HepG2 (cell line): ENCODE data around the gene KRT14.

Source experiments
- CHD2 ChIP-seq: IDR thresholded peaks from 2 replicates; pipeline ENCODE4 v1.6.1; 2011; ENCODE audit warnings: low read depth, low read length, improper control_type of control experiment
- CTCF ChIP-seq: sonication (generic); formaldehyde crosslinking; IDR thresholded peaks from 2 replicates; pipeline ENCODE4 v1.5.0; 2020; ENCODE audit warnings: mild to moderate bottlenecking, missing genetic modification reagents, moderate library complexity
- MAFK ChIP-seq, 2 experiments: IDR thresholded peaks in 1 of 2; conservative IDR thresholded peaks in 1 of 2; 2 replicates each; pipeline ENCODE4 v1.6.1; 2011; ENCODE audit warnings: improper control_type of control experiment in 2 of 2, low read length in 2 of 2
- NFATC3 ChIP-seq: sonication (generic); formaldehyde crosslinking; IDR thresholded peaks from 2 replicates; pipeline ENCODE4 v1.5.1; 2020; ENCODE audit warnings: mild to moderate bottlenecking, missing genetic modification reagents
- SP1 ChIP-seq, 2 experiments: fragments of 450-650 bp in 1 of 2; sonication (generic) in 1 of 2; formaldehyde crosslinking in 1 of 2; IDR thresholded peaks; 2 replicates each; pipeline versions ENCODE4 v1.4.0 to v1.6.1; 2016 to 2020; ENCODE audit warnings: missing genetic modification reagents in 1 of 2
- TF ChIP-seq, protein P1 (sequence below): sonication (generic); formaldehyde crosslinking; IDR thresholded peaks from 2 replicates; pipeline ENCODE4 v1.4.0; 2020; ENCODE audit warnings: missing genetic modification reagents, borderline replicate concordance

GRCh38 chr17:41583137-41584127 is 3.3 kb downstream of the KRT14 start:
- TF ChIP-seq CTCF (peak; percentile 39; the same call in 1 of the 2 replicates), NFATC3 (CRISPR knock-in tag) (no peak), CHD2 (no peak), MAFK (conservative IDR thresholded peaks at IDR 0.05 in 1 of 2, IDR thresholded peaks at IDR 0.05 in 1 of 2; ENCODE audit: low read length in 2 of 2) (no peak), SP1 (IDR thresholded peaks at IDR 0.05) (no peak), SP1 (CRISPR knock-in tag; IDR thresholded peaks at IDR 0.05) (no peak)
- TF ChIP-seq, protein P1, sequence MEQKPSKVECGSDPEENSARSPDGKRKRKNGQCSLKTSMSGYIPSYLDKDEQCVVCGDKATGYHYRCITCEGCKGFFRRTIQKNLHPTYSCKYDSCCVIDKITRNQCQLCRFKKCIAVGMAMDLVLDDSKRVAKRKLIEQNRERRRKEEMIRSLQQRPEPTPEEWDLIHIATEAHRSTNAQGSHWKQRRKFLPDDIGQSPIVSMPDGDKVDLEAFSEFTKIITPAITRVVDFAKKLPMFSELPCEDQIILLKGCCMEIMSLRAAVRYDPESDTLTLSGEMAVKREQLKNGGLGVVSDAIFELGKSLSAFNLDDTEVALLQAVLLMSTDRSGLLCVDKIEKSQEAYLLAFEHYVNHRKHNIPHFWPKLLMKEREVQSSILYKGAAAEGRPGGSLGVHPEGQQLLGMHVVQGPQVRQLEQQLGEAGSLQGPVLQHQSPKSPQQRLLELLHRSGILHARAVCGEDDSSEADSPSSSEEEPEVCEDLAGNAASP: no peak
